HG03139 (cell line): ENCODE results near the gene POTEH.
"Not testable (repeated sequence)": the region's sequence is repeated elsewhere in the genome, so short reads cannot be mapped to it uniquely, and the experiment has no call there.

ENCODE experiments used
- ATAC-seq: cut with Tn5 transposase; IDR thresholded peaks from one replicate; pipeline ENCODE4 v1.9.1; 2021; ENCODE audit not compliant: unreplicated experiment

POTEH gene

GRCh38 chr22:15689749-15690125 lies at the start of gene POTEH:
TSS of gene POTEH (plus strand) at chr22:15690026. CDS start at chr22:15690078, 52 bp downstream.
- not testable (repeated sequence) for ATAC-seq

- ATAC-seq = not testable (repeated sequence)
These were observed 47.5 kb upstream of the POTEH start for GRCh38 chr22:15642288-15642861.

GRCh38 chr22:15651954-15652353 lies 37.9 kb upstream of the POTEH start:
- not testable (repeated sequence) for ATAC-seq

- not testable (repeated sequence) for ATAC-seq
These were observed 37.1 kb upstream of the POTEH start for GRCh38 chr22:15652738-15653137.

GRCh38 chr22:15653241-15653640 lies 36.6 kb upstream of the POTEH start:
- not testable (repeated sequence) for ATAC-seq

- ATAC-seq = not testable (repeated sequence)
These were observed 28.7 kb upstream of the POTEH start for GRCh38 chr22:15661102-15661501.

GRCh38 chr22:15664682-15665081 lies 25.1 kb upstream of the POTEH start:
- not testable (repeated sequence) for ATAC-seq

- not testable (repeated sequence) for ATAC-seq
These were observed 24.3 kb upstream of the POTEH start for GRCh38 chr22:15665478-15665877.

GRCh38 chr22:15669430-15669829 lies 20.4 kb upstream of the POTEH start:
- ATAC-seq = not testable (repeated sequence)

- not testable (repeated sequence) for ATAC-seq
These were observed 10.1 kb upstream of the POTEH start for GRCh38 chr22:15679702-15680101.

GRCh38 chr22:15684115-15684514 lies 5.7 kb upstream of the POTEH start:
- not testable (repeated sequence) for ATAC-seq

GRCh38 chr22:15684695-15685094 lies 5.1 kb upstream of the POTEH start:
- not testable (repeated sequence) for ATAC-seq

- not testable (repeated sequence) for ATAC-seq
These were observed 4.2 kb upstream of the POTEH start for GRCh38 chr22:15685641-15686040.

GRCh38 chr22:15687086-15687485 lies 2.7 kb upstream of the POTEH start:
- ATAC-seq = not testable (repeated sequence)

GRCh38 chr22:15687676-15688075 lies 2.1 kb upstream of the POTEH start:
- not testable (repeated sequence) for ATAC-seq

- ATAC-seq = not testable (repeated sequence)
These were observed 1.7 kb upstream of the POTEH start for GRCh38 chr22:15688090-15688489.

GRCh38 chr22:15689012-15689748 lies 646 bp upstream of the POTEH start:
- not testable (repeated sequence) for ATAC-seq

GRCh38 chr22:15713600-15713999 lies 23.8 kb downstream of the POTEH start:
- ATAC-seq = not testable (repeated sequence)

GRCh38 chr22:15714125-15714524 lies 24.3 kb downstream of the POTEH start:
- ATAC-seq = not testable (repeated sequence)

- not testable (repeated sequence) for ATAC-seq
These were observed 32.1 kb downstream of the POTEH start for GRCh38 chr22:15721884-15722283.

- ATAC-seq = not testable (repeated sequence)
These were observed 39.5 kb downstream of the POTEH start for GRCh38 chr22:15729209-15729917.

GRCh38 chr22:15731023-15731422 lies 41.2 kb downstream of the POTEH start:
- ATAC-seq = not testable (repeated sequence)
